Upper lobe of left lung (tissue), 4 donors: ENCODE data around the gene CDCA4.

Source experiments
- CTCF ChIP-seq, 6 experiments: fragments of 450-650 bp in 4 of 6; fragments of 200-600 bp in 2 of 6; sonication (generic) in 2 of 6; IDR thresholded peaks; one replicate each; pipeline ENCODE4 v1.5.1; 2016 to 2019; ENCODE audit warnings: antibody characterized with exemption in 6 of 6
- POLR2A ChIP-seq, 4 donors: fragments of 450-650 bp; IDR thresholded peaks; one replicate each; pipeline ENCODE4 v1.5.1; 2016 to 2017; ENCODE audit warnings: antibody characterized with exemption in 4 of 4, mild to moderate bottlenecking in 2 of 4

- TF ChIP-seq CTCF (IDR thresholded peaks at IDR 0.05) (no peak), POLR2A (IDR thresholded peaks at IDR 0.05) (no peak)
Observed at GRCh38 chr14:104966981-104967385, 53.9 kb downstream of the CDCA4 start.
